Lower leg skin (tissue), 3 donors: ENCODE measurements around the gene FNIP2.

Source experiments
- POLR2A ChIP-seq, 2 donors: fragments of 450-650 bp; IDR thresholded peaks; one replicate each; pipeline ENCODE4 v1.6.1; 2016 to 2017; ENCODE audit warnings: antibody characterized with exemption in 2 of 2, mild to moderate bottlenecking in 1 of 2, moderate library complexity in 1 of 2
- TF ChIP-seq, protein P1 (sequence below), 3 donors: fragments of 450-650 bp; IDR thresholded peaks; one replicate each; pipeline ENCODE4 v1.5.1; 2016; ENCODE audit warnings: antibody characterized with exemption in 3 of 3, mild to moderate bottlenecking in 3 of 3, moderate library complexity in 2 of 3

DNA sequence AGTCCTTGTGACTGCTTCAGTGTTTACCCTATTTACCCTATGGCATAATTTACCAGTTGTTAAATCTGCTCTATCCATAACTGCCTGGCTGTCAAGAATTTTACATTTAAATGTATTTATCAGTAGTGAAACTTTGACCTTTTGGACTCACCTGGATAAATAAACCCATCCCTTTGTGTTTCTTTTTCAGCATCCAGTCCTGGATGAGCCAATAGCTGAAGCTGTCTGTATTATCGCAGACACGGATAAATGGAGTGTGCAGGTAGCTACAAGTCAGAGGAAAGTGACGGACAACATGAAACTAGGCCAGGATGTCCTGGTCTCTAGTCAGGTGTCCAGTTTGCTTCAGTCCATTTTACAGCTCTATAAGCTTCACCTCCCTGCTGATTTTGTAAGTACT is 122.4 kb downstream of the FNIP2 start:
- TF ChIP-seq, protein P1, sequence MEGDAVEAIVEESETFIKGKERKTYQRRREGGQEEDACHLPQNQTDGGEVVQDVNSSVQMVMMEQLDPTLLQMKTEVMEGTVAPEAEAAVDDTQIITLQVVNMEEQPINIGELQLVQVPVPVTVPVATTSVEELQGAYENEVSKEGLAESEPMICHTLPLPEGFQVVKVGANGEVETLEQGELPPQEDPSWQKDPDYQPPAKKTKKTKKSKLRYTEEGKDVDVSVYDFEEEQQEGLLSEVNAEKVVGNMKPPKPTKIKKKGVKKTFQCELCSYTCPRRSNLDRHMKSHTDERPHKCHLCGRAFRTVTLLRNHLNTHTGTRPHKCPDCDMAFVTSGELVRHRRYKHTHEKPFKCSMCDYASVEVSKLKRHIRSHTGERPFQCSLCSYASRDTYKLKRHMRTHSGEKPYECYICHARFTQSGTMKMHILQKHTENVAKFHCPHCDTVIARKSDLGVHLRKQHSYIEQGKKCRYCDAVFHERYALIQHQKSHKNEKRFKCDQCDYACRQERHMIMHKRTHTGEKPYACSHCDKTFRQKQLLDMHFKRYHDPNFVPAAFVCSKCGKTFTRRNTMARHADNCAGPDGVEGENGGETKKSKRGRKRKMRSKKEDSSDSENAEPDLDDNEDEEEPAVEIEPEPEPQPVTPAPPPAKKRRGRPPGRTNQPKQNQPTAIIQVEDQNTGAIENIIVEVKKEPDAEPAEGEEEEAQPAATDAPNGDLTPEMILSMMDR (IDR thresholded peaks at IDR 0.05): no peak
- no peak for TF ChIP-seq POLR2A (IDR thresholded peaks at IDR 0.05)
